AG04449 (cell line): ENCODE results near the gene ERMARD.

Experiments
- CTCF ChIA-PET: fragments of 350-600 bp; formaldehyde crosslinking; extraction: SDS; loops from one replicate; lab custom pipeline; 2021; ENCODE audit warnings: antibody characterized with exemption; lab: Yijun Ruan, JAX
- POLR2A ChIA-PET: fragments of 400-600, 350-600 bp; formaldehyde crosslinking; extraction: SDS; loops from one replicate; lab custom pipeline; 2020; ENCODE audit warnings: antibody characterized with exemption, inconsistent platforms; lab: Yijun Ruan, JAX
- DNase-seq: peaks from one replicate; pipeline ENCODE4 v3.0.0-alpha.2; 2010; ENCODE audit warnings: low read depth, low spot score
- H3K4me3 ChIP-seq: 2 replicates; pipeline ENCODE4 v1.5.1; 2011; ENCODE audit warnings: low read depth, mild to moderate bottlenecking, control low read depth, low read length
- CTCF ChIP-seq: IDR thresholded peaks from one replicate; pipeline ENCODE4 v1.5.1; 2011; ENCODE audit warnings: mild to moderate bottlenecking, moderate library complexity, low read length, control low read depth, inconsistent platforms; ENCODE audit not compliant: insufficient read depth; ENCODE audit errors: missing control alignments

The ERMARD gene

DNA sequence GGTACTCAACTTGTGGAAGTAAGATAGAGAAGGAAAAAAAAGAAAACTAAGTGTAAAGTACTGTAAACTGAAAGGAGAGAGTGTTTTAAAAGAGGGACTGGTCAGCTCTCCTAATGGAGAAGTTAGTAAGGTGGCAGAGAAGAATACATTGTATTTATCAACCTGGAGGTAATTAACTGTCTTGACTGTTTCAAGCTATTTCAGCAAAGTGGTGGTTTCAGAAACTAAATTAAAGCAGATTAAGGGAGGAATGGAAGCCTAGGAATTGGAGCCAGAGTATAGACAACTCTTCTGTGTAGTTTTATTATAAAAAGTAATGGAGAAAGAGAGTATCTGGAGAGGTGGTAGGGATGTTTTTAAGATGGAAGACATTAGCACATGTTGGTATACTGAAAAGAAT, 24.5 kb upstream of the ERMARD start:
- TF ChIP-seq CTCF: no peak
- POLR2A ChIA-PET: interaction anchor here (0.6 kb wide), 1 partner anchor 8 kb away, joined by 4 read pairs; no protein-coding TSS in a partner anchor
- H3K4me3 ChIP-seq: no peak overlapping the region
- DNase-seq: no peak
- CTCF ChIA-PET: interaction anchor here (1.9 kb wide), 1 partner anchor 105 kb away, joined by 6 read pairs; no protein-coding TSS in a partner anchor

- ChIA-PET CTCF (no interaction called here), POLR2A (no interaction called here)
- no peak overlapping the region for H3K4me3 ChIP-seq
- no peak for TF ChIP-seq CTCF
- no peak for DNase-seq
Measured at GRCh38 chr6:169729961-169730360, 21.5 kb upstream of the ERMARD start.

GRCh38 chr6:169738204-169738975, 13.0 kb upstream of the ERMARD start:
- TF ChIP-seq CTCF: no peak
- CTCF ChIA-PET: no interaction called here
- no peak overlapping the region for H3K4me3 ChIP-seq
- no peak for DNase-seq
- POLR2A ChIA-PET: no interaction called here

DNA sequence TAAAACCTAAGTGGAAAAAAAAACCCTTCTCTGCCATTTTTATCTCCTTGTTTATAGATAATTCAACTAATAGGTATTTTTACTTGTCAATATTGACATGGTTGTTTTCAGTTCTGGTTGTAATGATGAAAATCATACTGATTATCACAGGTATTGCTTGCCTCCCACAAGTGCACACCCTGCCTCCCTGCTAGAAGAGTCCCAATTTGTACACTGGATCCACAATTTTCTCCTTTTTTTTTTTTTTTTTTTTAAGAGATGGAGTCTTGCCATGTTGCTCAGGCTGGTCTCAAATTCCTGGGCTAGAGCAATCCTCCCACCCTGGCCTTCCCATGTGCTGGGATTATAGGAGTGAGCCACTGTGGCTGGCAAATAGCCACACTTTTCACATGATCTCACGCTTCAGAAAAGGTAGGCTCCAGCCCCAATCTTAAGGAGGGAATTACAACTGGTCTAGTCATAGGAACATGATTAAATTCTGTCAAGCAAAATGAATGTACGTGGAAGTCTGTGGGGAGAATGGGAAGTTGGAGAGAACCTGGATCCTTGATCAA, 12.4 kb upstream of the ERMARD start:
- ChIA-PET POLR2A (no interaction called here), CTCF (no interaction called here)
- no peak overlapping the region for H3K4me3 ChIP-seq
- DNase-seq: no peak
- no peak for TF ChIP-seq CTCF

GRCh38 chr6:169741344-169741743, 10.1 kb upstream of the ERMARD start:
- no peak for TF ChIP-seq CTCF
- POLR2A ChIA-PET: no interaction called here
- CTCF ChIA-PET: interaction anchor here (1.7 kb wide), 1 partner anchor 9 kb away, joined by 7 read pairs; no protein-coding TSS in a partner anchor
- no peak for DNase-seq
- H3K4me3 ChIP-seq: no peak overlapping the region

- ChIA-PET POLR2A (no interaction called here), CTCF (no interaction called here)
- TF ChIP-seq CTCF: no peak
- DNase-seq: no peak
- H3K4me3 ChIP-seq: no peak overlapping the region
Measured at GRCh38 chr6:169745405-169745804, 6.0 kb upstream of the ERMARD start.
